K562 (cell line): ENCODE data around the gene TAGLN3. TPM values are rescaled to one million over a fixed set of nuclear protein-coding genes. Genes with fewer than 3 reads are reported as not detected.

ENCODE experiments used
- CBFB ChIP-seq: sonication (generic); formaldehyde crosslinking; IDR thresholded peaks from 2 replicates; pipeline ENCODE4 v1.4.0; 2020; ENCODE audit warnings: mild to moderate bottlenecking, missing genetic modification reagents
- FOXK2 ChIP-seq, 2 experiments: fragments of 450-650 bp; IDR thresholded peaks in 1 of 2; conservative IDR thresholded peaks in 1 of 2; 2 replicates each; pipeline ENCODE4 v1.6.1; 2016; ENCODE audit warnings: low read depth in 2 of 2, mild to moderate bottlenecking in 1 of 2
- HDAC3 ChIP-seq: fragments of 450-650 bp; IDR thresholded peaks from 2 replicates; pipeline ENCODE4 v1.6.1; 2018; ENCODE audit warnings: borderline replicate concordance, mild to moderate bottlenecking, moderate library complexity; ENCODE audit not compliant: partially characterized antibody
- LEF1 ChIP-seq: fragments of 450-650 bp; IDR thresholded peaks from 2 replicates; pipeline ENCODE4 v1.6.1; 2016; ENCODE audit warnings: mild to moderate bottlenecking
- NONO ChIP-seq, 2 experiments: fragments of 200-400 bp in 1 of 2; fragments of 450-650 bp in 1 of 2; formaldehyde crosslinking in 1 of 2; IDR thresholded peaks; 2 replicates each; pipeline ENCODE4 v1.6.1; 2017; ENCODE audit warnings: low read depth in 2 of 2, mild to moderate bottlenecking in 2 of 2, moderate library complexity in 2 of 2, low read length in 1 of 2
- RBM22 ChIP-seq: fragments of 200-400 bp; formaldehyde crosslinking; IDR thresholded peaks from 2 replicates; pipeline ENCODE4 v1.6.1; 2018; ENCODE audit warnings: low read length, low read depth; ENCODE audit not compliant: poor library complexity, severe bottlenecking
- RCOR1 ChIP-seq, 2 experiments: IDR thresholded peaks; 2 replicates each; pipeline ENCODE4 v1.6.1; 2012; ENCODE audit warnings: low read depth in 2 of 2, low read length in 2 of 2, borderline replicate concordance in 1 of 2, improper control_type of control experiment in 1 of 2
- TAL1 ChIP-seq: fragments of 450-650 bp; IDR thresholded peaks from 2 replicates; pipeline ENCODE4 v1.6.1; 2016; ENCODE audit warnings: mild to moderate bottlenecking
- TFAP4 ChIP-seq: sonication (generic); formaldehyde crosslinking; IDR thresholded peaks from 2 replicates; pipeline ENCODE4 v1.8.0; 2022; ENCODE audit warnings: missing genetic modification reagents, mild to moderate bottlenecking, moderate library complexity, borderline replicate concordance
- TRIM24 ChIP-seq, 2 experiments: fragments of 450-650 bp; IDR thresholded peaks; 2 replicates each; pipeline ENCODE4 v1.6.1; 2016
- ZKSCAN3 ChIP-seq: fragments of 250-450 bp; sonication (Bioruptor Pico); IDR thresholded peaks from 2 replicates; pipeline ENCODE4 v1.4.0; 2020
- ZNF318 ChIP-seq, 2 experiments: fragments of 450-650 bp; IDR thresholded peaks; 2 replicates each; pipeline ENCODE4 v1.6.1; 2016; ENCODE audit warnings: mild to moderate bottlenecking in 2 of 2, borderline replicate concordance in 1 of 2, low read depth in 1 of 2, moderate library complexity in 1 of 2
- ZNF324 ChIP-seq: fragments of 250-450 bp; sonication (Bioruptor Pico); IDR thresholded peaks from 2 replicates; pipeline ENCODE4 v1.4.0; 2020; ENCODE audit warnings: mild to moderate bottlenecking
- ZNF589 ChIP-seq: fragments of 200-800 bp; sonication (Bioruptor generic); IDR thresholded peaks from 2 replicates; pipeline ENCODE4 v1.6.1; 2016; ENCODE audit warnings: low read depth, missing genetic modification characterization, missing compliant biosample characterization
- polyA plus RNA-seq, 8 experiments: library from polyadenylated mRNA; depleted of rRNA in 4 of 8; stranded (reverse) in 5 of 8; unstranded in 3 of 8; fragments of >200 nt; fragmentation: Nextera tagmentation in 2 of 8; fragmentation: Illumina TruSeq in 1 of 8; extraction: Ambion mirVana in 2 of 8; extraction: Trizol in 1 of 8; gene quantifications; 2 replicates each; pipeline versions ENCODE4 v1.2.1 to v1.2.3, GENCODE V29; 2011 to 2014; ENCODE audit warnings: inconsistent platforms in 1 of 8, missing spikeins in 1 of 8
- total RNA-seq, 7 experiments: library from RNA; depleted of rRNA in 6 of 7; stranded (reverse); fragments of >200 nt in 6 of 7; fragmentation: Illumina TruSeq in 2 of 7; extraction: Trizol in 2 of 7; gene quantifications; 2 replicates each; pipeline versions ENCODE4 v1.2.1 to v1.2.3, GENCODE V29; 2011 to 2021; ENCODE audit warnings: low replicate concordance in 1 of 7
- TF ChIP-seq, protein P1 (sequence below): sonication (generic); formaldehyde crosslinking; IDR thresholded peaks from 2 replicates; pipeline ENCODE4 v1.8.0; 2022; ENCODE audit warnings: mild to moderate bottlenecking, missing genetic modification reagents

Gene TAGLN3
- total and polyA plus RNA-seq, 9 of the 15 experiments (the other 6 are each of a cell fraction or from before 2014, with no cell fraction given), result 0.06 TPM; not detected in 7

DNA sequence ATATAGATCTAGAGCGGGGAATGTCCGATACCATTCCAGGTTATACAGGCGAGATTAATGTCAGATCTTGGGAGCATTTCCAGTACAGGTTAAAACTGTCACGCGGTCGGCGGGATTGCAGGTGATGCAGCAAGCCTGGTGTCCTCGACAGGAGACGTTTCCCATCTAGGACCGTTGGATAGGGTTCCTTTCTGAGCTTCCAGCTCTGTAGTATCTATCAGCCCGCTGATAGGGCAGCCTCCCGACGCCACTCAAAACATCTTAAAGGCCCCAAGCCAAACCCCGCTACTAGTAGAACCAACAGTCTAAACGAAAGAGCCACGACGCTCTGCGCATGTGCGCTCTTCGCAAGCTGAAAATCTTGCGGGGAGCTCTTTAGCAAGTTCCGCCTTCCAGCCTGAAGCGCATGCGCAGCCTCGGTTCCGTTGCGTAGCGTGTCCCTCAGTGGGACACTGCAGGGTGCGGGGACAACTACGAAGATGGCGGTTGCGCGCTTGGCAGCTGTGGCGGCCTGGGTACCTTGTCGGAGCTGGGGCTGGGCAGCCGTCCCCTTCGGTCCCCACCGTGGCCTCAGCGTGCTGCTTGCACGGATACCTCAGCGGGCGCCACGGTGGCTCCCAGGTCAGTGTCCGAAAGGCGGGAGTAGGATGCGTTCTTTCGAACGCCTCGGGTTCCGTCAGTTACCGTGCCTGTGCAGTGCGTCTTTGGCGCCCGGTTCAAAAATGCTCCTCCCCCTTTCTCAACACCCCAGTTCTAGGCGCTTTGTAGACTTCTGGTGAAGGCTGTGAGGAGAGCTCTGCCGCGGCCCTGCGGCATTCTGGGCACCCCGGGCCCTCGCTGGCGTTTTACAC is 19.9 kb upstream of the TAGLN3 start, which contains the start of gene ABHD10 (continued):
- no peak for TF ChIP-seq ZNF318 (IDR thresholded peaks at IDR 0.05; ENCODE audit: borderline replicate concordance in 1 of 2, low read depth in 1 of 2)
- no peak for TF ChIP-seq ZKSCAN3 (CRISPR knock-in tag)
- TF ChIP-seq ZNF589 (CRISPR knock-in tag), result no peak
- TF ChIP-seq LEF1, result no peak
- TF ChIP-seq RBM22, result no peak
- TF ChIP-seq RCOR1 (IDR thresholded peaks at IDR 0.05; ENCODE audit: borderline replicate concordance in 1 of 2, low read depth in 2 of 2, low read length in 2 of 2), result no peak
- TF ChIP-seq ZNF324 (CRISPR knock-in tag), result no peak
- TF ChIP-seq FOXK2 (conservative IDR thresholded peaks at IDR 0.05 in 1 of 2, IDR thresholded peaks at IDR 0.05 in 1 of 2; ENCODE audit: low read depth in 2 of 2), result no peak
- TF ChIP-seq TFAP4, result peak; percentile 43; the same call in 1 of the 2 replicates
- no peak for TF ChIP-seq TAL1
- no peak for TF ChIP-seq CBFB (CRISPR knock-in tag)
- TF ChIP-seq TRIM24 (IDR thresholded peaks at IDR 0.05), result no peak
- TF ChIP-seq, protein P1, sequence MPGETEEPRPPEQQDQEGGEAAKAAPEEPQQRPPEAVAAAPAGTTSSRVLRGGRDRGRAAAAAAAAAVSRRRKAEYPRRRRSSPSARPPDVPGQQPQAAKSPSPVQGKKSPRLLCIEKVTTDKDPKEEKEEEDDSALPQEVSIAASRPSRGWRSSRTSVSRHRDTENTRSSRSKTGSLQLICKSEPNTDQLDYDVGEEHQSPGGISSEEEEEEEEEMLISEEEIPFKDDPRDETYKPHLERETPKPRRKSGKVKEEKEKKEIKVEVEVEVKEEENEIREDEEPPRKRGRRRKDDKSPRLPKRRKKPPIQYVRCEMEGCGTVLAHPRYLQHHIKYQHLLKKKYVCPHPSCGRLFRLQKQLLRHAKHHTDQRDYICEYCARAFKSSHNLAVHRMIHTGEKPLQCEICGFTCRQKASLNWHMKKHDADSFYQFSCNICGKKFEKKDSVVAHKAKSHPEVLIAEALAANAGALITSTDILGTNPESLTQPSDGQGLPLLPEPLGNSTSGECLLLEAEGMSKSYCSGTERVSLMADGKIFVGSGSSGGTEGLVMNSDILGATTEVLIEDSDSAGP (CRISPR knock-in tag), result no peak
- TF ChIP-seq HDAC3, result peak; percentile 49
- no peak for TF ChIP-seq NONO (IDR thresholded peaks at IDR 0.05; ENCODE audit: low read depth in 2 of 2, low read length in 1 of 2)
